Suppressor macrophage (primary cell): Measurements from ENCODE around the gene DSE.
A peak's percentile ranks its signal among the peaks of the same experiment; 100 is the strongest.

Experiments
- DNase-seq, 4 experiments: peaks; one replicate each; pipeline ENCODE4 v3.0.0-alpha.2; 2020 to 2022

The DSE gene

DNA sequence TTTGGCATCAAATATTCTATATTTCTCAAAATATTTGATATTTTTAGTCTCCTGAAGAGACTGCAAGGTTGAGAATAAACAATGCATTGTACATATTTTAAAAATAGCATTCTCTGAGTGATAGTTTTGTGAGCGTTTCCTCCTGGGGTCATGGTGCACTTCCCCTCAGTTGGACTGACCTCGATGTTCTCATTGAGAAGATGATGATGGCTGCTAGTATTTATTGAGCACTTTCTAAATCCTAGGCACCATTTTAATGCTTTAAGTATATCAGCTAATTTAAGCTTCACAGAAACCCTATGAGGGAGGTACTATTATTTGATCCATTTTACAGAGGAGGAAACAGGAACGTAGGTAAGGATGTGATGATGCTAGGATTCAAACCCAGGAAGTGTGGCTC is 18.2 kb downstream of the DSE start:
- peak in 3 of 4 experiments; percentile 32 to 46 (median 39) for DNase-seq

DNA sequence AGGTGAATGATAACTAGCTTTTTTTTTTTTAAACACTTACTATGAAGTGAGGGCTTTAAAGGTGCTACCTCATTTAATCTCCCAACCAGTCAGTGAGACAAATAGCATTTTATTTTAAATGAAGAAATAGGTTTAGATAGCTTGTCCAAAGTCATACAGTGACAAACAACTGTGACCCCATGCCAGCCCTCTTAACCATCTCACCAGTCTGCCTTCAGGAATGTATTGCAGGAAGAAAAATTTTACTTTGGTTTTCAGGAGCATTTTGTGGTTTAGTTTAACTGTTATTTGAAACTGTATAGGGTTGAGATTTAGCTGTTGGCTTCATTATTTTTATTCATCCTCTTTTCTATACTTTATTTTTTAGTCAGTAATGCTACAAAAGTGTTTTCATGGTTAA is 18.6 kb downstream of the DSE start:
- no peak for DNase-seq

- DNase-seq, result no peak
These were observed 19.8 kb downstream of the DSE start for GRCh38 chr6:116390581-116390980.

DNA sequence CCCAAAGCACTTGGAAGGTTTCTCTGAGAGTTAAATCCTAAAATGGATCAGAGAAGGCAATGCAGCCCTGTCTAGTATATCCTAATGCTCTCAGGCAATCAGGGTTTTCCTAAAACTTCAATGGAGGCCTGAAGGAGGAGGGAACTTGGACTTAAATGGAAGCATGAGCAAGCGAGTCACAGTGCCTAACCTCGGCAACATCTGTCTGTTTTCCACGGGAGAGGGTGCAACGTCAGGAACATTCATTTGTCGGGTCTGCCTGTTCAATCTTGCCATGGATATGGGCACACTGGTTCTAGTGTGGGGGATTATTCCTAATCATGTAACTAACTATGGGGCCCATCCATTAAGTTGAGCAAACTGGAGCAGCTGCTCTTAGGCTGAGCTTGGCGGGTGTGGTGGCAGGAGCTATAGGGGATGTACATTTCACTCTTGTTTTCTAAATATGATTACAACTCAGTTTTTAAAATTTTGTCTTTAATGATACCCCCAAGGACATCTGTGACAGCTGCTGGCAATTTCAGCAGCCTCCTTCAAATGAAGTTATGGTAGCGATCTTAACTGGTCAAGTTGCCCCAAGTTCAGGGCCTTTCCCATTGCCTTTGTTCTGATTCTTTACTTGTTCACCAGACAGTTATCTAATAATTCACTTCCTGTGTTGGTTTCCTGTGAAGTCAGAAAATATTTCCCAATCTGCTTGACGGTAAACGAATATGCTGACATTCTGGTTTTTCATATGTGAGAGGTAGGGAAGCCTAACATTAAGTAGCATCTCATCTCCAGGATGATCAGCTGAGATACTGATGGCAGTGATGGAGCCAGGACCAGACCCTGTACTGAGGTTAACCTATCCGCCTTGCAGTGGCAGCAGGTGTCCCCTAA is 21.6 kb downstream of the DSE start:
- peak; percentile 45 to 84 (median 66) for DNase-seq

- peak; percentile 24 to 54 (median 33) for DNase-seq
These were observed 22.7 kb downstream of the DSE start for GRCh38 chr6:116393430-116393829.

- no peak for DNase-seq
These were observed 24.9 kb downstream of the DSE start for GRCh38 chr6:116395647-116396046.

- no peak for DNase-seq
These were observed 25.7 kb downstream of the DSE start for GRCh38 chr6:116396441-116396840.

DNA sequence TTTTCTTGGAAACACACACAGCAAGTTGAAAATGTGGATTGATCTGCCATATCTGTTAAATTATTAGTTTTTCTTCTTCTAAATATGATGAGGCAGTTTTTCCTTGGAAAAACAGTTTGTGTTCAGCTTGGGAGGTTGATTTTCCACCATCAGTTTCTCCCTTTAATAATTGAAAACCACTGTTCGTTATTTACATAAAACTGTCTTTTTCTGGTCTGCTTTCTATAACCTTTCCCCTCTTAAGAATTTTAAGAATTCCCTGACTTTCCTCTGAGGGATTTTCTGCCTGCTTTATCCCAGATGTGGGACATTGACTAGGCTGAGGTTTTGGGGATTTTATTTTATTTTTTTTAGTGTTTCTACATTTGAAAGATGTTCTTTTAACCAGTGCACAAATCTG is 27.2 kb downstream of the DSE start:
- no peak for DNase-seq

DNA sequence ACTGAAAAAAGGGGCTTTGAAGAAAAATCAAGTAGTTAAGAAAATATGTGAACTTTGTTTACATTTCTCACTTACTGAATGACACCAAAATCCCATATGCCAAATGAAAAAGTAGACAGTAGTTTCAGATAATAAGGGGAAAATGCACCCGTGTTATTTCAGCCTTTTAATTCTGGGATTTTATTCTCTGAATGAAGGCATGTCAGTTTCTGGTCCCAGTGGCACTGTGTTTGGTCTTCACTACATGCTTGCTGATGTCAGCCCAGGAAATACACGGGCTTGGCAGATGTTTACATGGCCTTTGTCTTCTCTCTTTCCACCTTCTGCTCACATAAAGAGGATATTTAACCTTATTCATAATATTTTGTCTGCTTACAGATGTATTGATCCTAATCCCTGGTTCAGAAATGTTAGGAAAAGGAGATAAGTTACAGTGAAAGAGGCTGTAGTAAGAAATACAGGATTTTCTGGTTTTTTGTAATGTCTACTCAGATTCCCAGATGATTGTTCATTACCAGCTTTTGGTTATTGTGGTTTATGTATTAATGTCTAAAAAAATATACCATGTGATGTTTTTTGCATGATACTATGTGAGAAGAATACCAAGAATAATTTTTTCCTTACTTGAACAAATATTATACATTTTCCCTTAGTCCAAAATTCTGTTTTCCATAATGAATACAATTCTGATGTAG is 27.7 kb downstream of the DSE start:
- DNase-seq, result no peak

DNA sequence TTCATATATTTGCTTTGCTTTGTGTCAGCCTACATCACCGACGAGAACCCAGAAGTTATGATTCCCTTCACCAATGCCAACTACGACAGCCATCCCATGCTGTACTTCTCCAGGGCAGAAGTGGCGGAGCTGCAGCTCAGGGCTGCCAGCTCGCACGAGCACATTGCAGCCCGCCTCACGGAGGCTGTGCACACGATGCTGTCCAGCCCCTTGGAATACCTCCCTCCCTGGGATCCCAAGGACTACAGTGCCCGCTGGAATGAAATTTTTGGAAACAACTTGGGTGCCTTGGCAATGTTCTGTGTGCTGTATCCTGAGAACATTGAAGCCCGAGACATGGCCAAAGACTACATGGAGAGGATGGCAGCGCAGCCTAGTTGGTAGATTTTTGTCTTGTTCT is 28.5 kb downstream of the DSE start:
- DNase-seq, result no peak

DNA sequence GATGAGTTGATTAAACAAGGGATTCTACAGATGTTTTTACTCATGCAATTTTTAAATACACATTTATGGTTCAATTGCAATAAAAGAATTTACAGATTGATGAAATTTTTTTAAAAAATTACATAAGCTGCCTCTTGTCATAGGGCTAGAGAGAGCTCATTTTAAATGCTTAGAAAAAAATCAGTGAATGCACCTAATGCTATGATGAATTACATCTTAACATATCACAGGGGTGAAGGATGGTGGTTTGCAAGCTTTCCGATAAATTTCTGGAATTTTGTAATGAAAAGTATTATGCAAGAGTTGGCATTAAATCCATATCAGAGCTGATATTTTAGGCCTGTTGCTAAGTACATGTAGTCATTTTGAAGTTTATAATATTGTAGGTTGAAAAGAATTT is 29.6 kb downstream of the DSE start:
- no peak for DNase-seq

DNA sequence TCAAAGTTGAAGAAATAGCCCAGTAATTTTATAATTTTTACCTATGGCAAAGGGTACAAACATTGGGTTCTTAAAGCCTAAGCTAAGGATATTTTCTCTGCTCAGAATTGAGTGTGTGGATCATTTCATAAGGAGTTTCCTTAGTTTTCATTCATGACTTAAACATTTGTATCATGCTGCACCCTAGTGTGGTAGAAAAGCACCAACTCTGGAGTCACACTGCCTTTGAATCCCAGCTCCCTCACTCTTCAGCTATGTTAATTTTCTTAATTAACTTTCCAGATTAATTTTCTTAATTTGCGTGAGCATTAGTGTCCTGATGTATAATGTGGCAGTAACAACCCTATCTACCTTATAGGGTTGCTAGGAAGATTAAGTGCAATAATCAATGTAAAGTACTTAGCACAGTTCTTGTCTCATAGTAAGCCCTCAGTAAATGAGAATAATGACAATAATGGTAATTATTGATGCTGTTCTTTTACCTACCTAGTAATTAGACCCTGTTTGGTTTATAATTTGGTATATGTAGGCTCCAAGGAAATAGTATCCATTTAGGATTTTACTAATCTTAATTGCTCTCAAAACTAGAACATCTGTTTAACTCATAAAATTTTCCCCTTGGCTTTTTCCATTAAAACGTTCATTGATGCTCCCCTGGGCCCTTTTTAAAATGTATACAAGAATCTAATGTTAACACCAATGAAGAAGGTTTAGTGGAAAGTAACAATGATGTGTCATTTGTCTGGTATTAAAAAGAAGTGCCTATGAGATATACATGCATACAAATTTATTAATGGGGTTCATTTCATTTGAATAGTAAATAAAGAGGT is 31.6 kb downstream of the DSE start:
- DNase-seq, result no peak

DNA sequence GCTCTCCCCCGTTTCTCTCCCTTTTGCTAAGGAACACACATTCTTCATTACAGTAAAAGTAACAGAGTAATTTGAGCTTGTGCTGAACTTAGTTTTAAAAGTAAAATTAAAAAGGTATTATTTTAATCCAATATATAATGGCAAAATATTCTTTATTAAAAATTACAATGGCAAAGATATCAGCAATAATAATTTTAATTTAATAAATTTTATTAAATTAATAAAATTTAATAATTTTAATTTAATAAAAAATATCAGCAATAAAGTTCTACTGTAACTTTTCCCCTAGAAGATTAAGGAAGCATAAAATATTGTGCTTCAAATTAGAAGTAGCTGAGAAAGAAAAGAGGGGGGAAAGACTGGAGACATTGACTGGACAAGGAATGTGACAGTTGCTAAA is 32.5 kb downstream of the DSE start:
- DNase-seq, result no peak

DNA sequence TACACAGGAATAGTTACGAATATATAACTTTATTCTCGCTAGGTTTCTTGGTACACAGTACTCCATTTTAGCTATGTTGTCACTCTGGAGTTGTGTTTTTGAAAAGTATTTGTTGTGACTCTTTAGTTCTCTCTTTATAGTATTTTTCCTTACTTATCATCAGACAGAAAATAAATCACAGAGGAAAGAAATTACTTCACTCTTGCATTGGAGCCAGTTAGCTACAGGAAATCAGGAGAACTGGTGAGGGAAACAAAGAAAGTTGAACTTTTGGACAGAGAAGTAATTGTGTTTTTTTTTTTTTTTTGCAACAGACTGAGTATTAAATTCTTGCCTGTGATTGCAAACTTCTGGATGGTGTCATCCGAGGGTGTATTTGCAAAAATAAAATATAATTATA is 33.9 kb downstream of the DSE start:
- no peak for DNase-seq

GRCh38 chr6:116405138-116405537 is 34.4 kb downstream of the DSE start:
- peak in 3 of 4 experiments; percentile 25 to 56 (median 45) for DNase-seq

- DNase-seq, result no peak
These were observed 35.1 kb downstream of the DSE start for GRCh38 chr6:116405652-116406356.

DNA sequence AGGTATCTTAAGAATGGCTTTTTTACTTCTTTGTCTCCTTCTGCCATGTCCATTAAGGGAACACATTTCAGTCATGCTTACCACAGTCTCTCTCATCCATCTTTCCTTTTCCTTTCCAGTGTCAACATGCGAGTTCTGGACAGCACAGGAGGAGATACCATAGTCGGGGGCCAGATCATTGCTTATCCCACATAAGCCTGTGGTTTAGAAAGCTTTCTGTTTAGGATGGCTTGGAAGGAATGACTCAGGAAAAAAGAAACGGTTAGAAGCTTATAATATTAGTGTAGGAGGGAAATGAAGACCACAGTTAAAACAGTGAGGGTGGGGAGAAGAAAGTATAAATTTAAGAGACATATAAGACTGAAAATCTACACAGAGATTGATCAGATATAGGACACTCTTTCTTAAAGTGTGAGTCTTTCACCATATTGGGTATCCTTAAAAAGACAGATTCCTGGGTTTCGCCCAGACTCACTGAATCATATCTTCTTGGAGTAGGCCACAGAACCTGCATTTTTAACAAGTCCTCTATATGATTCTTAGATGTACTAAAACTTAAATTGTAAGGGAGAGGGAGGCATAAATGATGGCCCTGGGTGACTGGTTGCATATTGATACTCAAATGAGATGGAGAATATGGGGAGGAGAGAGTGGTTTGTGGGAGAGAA is 36.1 kb downstream of the DSE start:
- no peak for DNase-seq

DNA sequence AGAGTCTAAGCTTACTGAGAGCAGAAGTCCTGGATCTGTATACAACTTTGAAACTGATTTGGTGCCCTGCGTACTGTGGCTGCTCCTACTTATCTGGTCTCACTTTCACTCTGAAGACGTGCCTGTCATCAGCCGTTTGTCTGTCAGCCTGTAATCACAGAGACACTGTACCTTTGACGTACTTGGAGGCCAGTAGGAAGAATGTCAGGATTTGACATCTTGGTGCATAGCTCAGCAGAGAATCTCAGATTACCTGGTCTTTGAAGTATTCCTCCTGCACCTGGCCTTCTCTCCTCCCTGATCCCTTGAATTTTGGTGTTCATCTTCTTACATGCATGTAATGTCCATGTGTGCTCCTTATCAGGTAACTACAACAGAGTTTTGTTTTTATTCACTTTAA is 37.7 kb downstream of the DSE start:
- no peak for DNase-seq

DNA sequence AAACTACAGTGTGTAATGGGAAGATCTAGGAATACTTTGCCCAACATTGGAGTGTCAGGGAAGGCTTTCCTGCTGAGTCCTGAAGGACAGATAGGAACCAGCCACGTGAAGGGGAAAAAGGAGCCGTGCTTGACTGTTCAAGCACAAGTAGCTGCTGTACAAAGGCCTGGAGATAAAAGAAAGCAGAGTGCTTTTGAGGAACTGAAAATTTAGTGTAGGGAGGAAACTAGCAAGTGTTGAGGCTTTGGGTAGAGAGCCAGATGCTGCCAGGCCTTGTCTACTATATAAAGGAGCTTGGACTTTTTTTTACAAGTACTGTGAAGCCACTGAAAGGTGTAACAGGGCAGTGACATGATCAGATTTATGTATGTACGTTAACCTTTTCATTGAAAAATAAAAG is 39.0 kb downstream of the DSE start:
- peak; percentile 35 to 70 (median 56) for DNase-seq

- DNase-seq, result peak; percentile 21 to 57 (median 54)
These were observed 40.5 kb downstream of the DSE start for GRCh38 chr6:116411284-116411623.

GRCh38 chr6:116412270-116412669 is 41.5 kb downstream of the DSE start:
- DNase-seq, result peak; percentile 28 to 53 (median 48)

DNA sequence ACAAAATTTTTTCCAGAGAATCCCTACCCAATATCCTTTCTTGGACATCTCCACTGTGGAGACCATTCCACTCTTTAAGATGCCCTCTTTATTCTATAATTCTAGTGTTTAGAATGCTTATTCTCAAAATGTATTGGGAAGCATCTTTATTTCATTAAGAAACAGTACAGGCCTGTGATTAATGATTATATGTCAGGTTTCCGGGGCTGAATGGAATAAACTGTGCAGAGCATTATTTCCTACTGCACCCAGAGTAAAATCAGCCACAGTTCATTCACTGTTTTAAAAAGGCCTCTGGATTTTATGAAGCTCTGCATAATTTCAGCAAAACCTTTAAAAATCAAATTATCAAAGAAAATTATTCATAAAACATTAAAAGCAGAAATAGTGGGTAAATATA is 42.6 kb downstream of the DSE start:
- DNase-seq, result no peak
